PC-9 (cell line): Measurements from ENCODE around the gene B4GALT7.

ENCODE experiments used
- EZH2 ChIP-seq: fragments of 200-600 bp; sonication (generic); IDR thresholded peaks from 2 replicates; pipeline ENCODE4 v1.8.0; 2017; ENCODE audit warnings: antibody characterized with exemption, low read depth
- TF ChIP-seq, protein P1 (sequence below): fragments of 200-600 bp; sonication (generic); conservative IDR thresholded peaks from 2 replicates; pipeline ENCODE4 v1.6.1; 2017; ENCODE audit warnings: mixed run types, antibody characterized with exemption, mild to moderate bottlenecking, moderate library complexity

DNA sequence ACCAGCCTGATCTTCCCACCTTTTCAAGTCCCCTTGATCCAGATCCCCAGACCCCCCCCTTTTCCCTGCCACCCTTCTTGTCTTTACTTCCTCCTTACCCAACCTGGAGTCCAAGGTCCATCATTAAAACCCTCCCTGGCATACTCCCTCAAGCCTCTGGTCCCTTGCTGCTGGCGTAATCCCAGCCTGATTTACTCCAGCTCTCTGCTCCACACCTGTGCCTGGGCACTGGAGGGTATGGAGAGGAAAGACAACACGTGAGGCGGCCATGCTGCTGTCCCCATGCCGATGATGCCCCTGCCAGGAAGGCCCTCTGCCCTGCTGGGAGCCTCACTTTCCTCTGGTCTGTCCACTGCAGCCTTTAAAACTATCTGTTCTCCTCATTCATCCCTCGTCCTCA is 5.1 kb downstream of the B4GALT7 start:
- TF ChIP-seq, protein P1, sequence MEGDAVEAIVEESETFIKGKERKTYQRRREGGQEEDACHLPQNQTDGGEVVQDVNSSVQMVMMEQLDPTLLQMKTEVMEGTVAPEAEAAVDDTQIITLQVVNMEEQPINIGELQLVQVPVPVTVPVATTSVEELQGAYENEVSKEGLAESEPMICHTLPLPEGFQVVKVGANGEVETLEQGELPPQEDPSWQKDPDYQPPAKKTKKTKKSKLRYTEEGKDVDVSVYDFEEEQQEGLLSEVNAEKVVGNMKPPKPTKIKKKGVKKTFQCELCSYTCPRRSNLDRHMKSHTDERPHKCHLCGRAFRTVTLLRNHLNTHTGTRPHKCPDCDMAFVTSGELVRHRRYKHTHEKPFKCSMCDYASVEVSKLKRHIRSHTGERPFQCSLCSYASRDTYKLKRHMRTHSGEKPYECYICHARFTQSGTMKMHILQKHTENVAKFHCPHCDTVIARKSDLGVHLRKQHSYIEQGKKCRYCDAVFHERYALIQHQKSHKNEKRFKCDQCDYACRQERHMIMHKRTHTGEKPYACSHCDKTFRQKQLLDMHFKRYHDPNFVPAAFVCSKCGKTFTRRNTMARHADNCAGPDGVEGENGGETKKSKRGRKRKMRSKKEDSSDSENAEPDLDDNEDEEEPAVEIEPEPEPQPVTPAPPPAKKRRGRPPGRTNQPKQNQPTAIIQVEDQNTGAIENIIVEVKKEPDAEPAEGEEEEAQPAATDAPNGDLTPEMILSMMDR: no peak
- no peak for TF ChIP-seq EZH2
